GM12892 (cell line): ENCODE measurements around the gene ADH1C.
"Not testable (repeated sequence)": the region's sequence is repeated elsewhere in the genome, so short reads cannot be mapped to it uniquely, and the experiment has no call there.

ENCODE experiments used
- DNase-seq: peaks from one replicate; pipeline ENCODE4 v3.0.0; 2011; ENCODE audit not compliant: insufficient read length
- FAIRE-seq: peaks from 2 replicates; lab custom pipeline; 2011; peaks lifted over from hg19 to GRCh38; lab: Jason Lieb, UNC
- POLR2A ChIP-seq: IDR thresholded peaks from 2 replicates; pipeline ENCODE4 v1.6.1; 2011; ENCODE audit warnings: low read depth, low read length, control low read depth
- POLR2AphosphoS5 ChIP-seq: IDR thresholded peaks from 2 replicates; pipeline ENCODE4 v1.6.1; 2011; ENCODE audit warnings: low read depth, low read length, control low read depth
- TAF1 ChIP-seq: IDR thresholded peaks from 2 replicates; pipeline ENCODE4 v1.6.1; 2011; ENCODE audit warnings: low read depth, mild to moderate bottlenecking, control low read depth, low read length, borderline replicate concordance

The ADH1C gene

GRCh38 chr4:99379571-99379970, 27.0 kb upstream of the ADH1C start:
- DNase-seq (no peak), FAIRE-seq (no peak)
- no peak for TF ChIP-seq TAF1
- no peak for TF ChIP-seq POLR2A
- TF ChIP-seq POLR2AphosphoS5 = no peak

GRCh38 chr4:99378876-99379275, 26.3 kb upstream of the ADH1C start:
- no peak for FAIRE-seq
- no peak for DNase-seq
- no peak for TF ChIP-seq POLR2AphosphoS5
- no peak for TF ChIP-seq POLR2A

GRCh38 chr4:99377341-99377740, 24.8 kb upstream of the ADH1C start:
- not testable (repeated sequence) for FAIRE-seq, DNase-seq

GRCh38 chr4:99372464-99372863, 19.9 kb upstream of the ADH1C start:
- not testable (repeated sequence) for DNase-seq, FAIRE-seq

GRCh38 chr4:99367817-99368216, 15.3 kb upstream of the ADH1C start:
- DNase-seq, FAIRE-seq: not testable (repeated sequence)

GRCh38 chr4:99366491-99366890, 13.9 kb upstream of the ADH1C start:
- DNase-seq (no peak), FAIRE-seq (no peak)
- no peak for TF ChIP-seq TAF1
- no peak for TF ChIP-seq POLR2AphosphoS5
- TF ChIP-seq POLR2A = no peak

GRCh38 chr4:99362768-99363167, 10.2 kb upstream of the ADH1C start:
- TF ChIP-seq TAF1 (no peak), POLR2AphosphoS5 (no peak), POLR2A (no peak)
- FAIRE-seq (no peak), DNase-seq (no peak)

GRCh38 chr4:99361899-99362275, 9.3 kb upstream of the ADH1C start:
- FAIRE-seq = no peak
- no peak for DNase-seq
- TF ChIP-seq POLR2A (no peak), TAF1 (no peak)

GRCh38 chr4:99361268-99361898, 8.8 kb upstream of the ADH1C start:
- DNase-seq = no peak
- TF ChIP-seq POLR2AphosphoS5 (no peak), TAF1 (no peak), POLR2A (no peak)
- FAIRE-seq = no peak

GRCh38 chr4:99359480-99360204, 7.1 kb upstream of the ADH1C start:
- DNase-seq (no peak), FAIRE-seq (no peak)
- TF ChIP-seq TAF1 (no peak), POLR2A (no peak), POLR2AphosphoS5 (no peak)

- DNase-seq (no peak), FAIRE-seq (no peak)
- TF ChIP-seq POLR2A (no peak), TAF1 (no peak), POLR2AphosphoS5 (no peak)
Observed at GRCh38 chr4:99357948-99358347, 5.4 kb upstream of the ADH1C start.

- no peak for FAIRE-seq
- TF ChIP-seq POLR2A = no peak
- no peak for TF ChIP-seq TAF1
- TF ChIP-seq POLR2AphosphoS5 = no peak
- no peak for DNase-seq
Observed at GRCh38 chr4:99356992-99357391, 4.4 kb upstream of the ADH1C start.

- DNase-seq, FAIRE-seq: not testable (repeated sequence)
Observed at GRCh38 chr4:99356149-99356548, 3.6 kb upstream of the ADH1C start.
